GM18520 (cell line): ENCODE results near the gene UBE2J2.

Experiments used
- ATAC-seq: cut with Tn5 transposase; IDR thresholded peaks from one replicate; pipeline ENCODE4 v1.9.1; 2021; ENCODE audit not compliant: unreplicated experiment

Gene UBE2J2

DNA sequence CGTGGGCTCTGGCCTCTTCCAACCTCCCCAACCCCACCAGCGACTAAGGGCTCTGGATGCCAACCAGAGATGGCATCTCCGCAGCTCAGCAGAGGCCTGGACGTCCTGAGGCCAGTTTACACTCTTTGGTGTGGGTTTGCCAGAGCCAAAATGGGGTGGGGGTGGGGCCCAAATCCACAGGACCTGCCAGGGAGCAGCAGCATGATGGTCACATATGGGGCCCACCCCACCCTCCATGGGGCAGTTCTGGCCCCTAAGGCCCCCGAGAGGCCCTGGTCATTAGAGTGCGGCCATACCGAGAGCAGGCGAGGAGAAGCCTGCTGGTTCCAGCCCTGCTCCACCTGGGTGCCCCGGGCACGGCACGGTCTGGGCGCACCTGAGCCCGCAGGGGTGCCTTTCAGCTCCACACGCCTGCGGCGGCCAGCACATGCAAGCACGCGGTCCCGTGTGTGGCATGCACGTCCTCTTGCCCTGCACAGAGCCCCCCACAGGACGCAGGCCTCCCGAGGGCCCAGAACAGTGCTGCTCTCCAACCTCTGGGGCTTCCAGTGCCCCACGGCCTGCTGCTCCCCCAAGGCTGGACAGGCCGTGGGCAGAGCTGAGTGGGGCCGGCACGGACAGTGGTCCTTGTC is 31.9 kb downstream of the UBE2J2 start:
- no peak for ATAC-seq

GRCh38 chr1:1240822-1241587 is 32.6 kb downstream of the UBE2J2 start:
- ATAC-seq = no peak

- ATAC-seq = no peak
These were observed 33.3 kb downstream of the UBE2J2 start for GRCh38 chr1:1240348-1240732.

DNA sequence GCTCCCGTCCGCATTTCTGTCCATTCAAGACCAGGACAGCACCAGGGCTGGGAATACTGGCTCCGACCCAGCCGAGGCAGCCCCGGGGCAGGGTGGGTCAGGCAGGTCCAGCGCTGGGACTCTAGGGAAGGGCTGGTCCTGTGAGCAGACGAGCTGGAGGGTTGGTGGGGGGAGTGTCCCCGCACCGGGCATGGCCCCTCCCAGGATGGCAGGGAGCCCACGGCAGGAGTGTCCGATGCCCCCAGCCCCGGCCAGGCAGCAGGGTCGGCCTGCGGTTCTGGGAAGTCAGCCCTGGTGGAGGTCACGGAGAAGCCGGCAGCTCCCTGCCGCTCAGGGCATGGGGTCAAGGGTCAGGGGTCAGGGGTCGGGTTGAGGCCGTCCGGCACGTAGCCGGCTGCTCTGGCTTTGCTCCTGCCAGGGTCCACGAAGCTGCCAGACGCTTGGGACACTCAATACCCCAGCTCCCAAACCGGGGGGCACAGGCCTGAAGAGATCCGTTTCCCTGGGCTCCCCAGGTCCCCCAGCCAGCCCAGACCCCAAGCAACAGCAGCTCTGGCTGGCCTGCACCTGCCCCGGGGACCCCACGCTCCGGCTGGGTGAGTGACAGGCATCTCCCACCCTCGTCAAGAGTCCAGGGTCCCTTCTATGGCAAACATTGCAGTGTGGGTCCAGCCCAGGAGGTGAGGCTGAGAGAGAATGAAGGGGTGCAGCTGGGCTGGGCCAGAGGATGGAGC is 33.9 kb downstream of the UBE2J2 start:
- no peak for ATAC-seq

DNA sequence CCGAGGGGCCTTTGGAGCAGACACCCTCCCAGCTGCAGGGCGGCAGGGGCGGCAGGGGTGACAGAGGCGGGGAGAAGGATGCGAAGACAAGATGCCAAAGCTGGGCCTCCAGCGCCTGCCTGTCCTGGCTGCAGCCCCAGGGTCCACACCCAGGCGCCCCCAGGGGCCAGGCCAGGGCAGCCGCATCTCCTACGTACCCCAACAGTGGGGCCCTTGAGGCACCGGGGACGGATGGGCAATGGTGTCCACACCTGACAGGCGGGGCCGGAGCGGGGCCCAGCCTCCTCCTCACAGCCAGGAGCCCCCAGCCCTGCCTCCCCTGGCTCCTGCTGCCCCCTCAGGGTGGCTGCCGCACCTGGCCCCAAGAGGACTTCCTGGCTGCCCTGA is 34.4 kb downstream of the UBE2J2 start:
- no peak for ATAC-seq

DNA sequence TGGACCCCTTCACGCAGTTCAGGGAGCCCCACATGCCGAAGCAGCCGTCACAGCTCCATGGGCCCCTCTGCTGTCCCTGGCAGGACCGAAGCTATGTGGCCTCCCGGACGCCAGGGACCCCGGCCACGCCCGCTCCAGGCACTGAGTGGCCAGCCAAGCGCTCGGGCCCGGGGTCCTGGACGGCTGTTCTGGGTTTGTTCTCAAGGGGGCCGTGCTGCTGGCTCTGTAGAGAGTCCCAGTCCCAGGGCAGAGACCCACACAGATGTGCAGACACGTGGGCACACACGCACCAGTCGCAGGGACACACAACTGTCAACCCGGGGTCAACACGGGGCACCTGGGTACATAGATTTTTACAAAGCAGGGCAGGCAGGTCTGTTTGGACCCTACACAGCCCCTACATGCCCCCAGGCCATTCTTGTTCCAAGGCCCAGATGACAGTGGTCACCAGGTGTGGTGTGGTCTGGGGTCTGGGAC is 34.9 kb downstream of the UBE2J2 start:
- no peak for ATAC-seq

GRCh38 chr1:1237874-1238701 is 35.6 kb downstream of the UBE2J2 start:
- no peak for ATAC-seq

DNA sequence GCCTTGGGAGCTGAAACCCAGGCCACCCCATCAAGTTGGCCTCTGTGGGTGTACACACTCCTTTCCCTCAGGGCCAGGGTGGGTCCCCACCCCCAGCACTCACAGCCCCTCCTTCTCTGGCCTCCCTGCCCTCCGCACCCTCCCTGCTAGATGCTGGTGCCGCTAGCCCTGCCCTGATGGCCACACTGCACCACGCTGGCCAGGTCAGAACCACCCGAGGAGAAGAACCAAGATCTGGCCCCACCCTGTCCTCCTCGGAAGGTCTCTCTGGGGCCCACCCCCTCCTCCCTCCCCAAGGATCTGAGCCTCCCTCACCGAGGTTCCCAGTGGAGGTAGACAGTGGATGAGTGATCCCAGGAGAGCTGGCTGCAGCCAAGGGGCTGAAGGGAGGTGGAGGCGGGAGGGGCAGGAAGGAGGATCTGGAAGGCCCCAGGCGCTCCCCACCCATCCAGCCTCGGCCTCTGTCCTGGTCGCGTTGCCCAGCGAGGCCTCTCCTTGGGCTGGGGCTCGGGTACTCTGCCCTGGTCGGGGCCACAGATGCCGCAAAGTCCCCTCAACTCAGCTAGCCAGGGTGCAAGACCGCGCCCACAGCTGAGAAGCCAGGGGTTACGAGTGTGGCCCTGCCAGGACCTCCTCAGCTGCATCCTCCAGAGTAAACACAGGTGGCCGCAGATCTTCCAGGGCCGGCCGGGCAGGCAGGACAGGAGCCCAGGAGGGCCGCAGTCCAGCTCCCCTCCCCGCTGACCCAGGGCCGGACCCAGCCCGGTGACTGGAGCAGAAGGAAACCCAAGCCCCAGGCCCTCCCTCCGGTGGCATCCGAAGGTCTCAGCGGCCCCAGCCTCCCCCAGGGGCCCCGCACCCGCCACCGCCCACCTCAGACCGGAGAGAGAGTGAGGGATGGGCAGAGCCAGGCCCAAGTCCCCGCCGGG is 36.4 kb downstream of the UBE2J2 start:
- ATAC-seq = no peak

- no peak for ATAC-seq
These were observed 37.4 kb downstream of the UBE2J2 start for GRCh38 chr1:1236176-1236763.

GRCh38 chr1:1235016-1235744 is 38.5 kb downstream of the UBE2J2 start:
- no peak for ATAC-seq

- ATAC-seq = no peak
These were observed 39.4 kb downstream of the UBE2J2 start for GRCh38 chr1:1234180-1234808.

GRCh38 chr1:1233567-1233892 is 40.1 kb downstream of the UBE2J2 start:
- ATAC-seq = no peak

- no peak for ATAC-seq
These were observed 40.7 kb downstream of the UBE2J2 start for GRCh38 chr1:1232796-1233566.

DNA sequence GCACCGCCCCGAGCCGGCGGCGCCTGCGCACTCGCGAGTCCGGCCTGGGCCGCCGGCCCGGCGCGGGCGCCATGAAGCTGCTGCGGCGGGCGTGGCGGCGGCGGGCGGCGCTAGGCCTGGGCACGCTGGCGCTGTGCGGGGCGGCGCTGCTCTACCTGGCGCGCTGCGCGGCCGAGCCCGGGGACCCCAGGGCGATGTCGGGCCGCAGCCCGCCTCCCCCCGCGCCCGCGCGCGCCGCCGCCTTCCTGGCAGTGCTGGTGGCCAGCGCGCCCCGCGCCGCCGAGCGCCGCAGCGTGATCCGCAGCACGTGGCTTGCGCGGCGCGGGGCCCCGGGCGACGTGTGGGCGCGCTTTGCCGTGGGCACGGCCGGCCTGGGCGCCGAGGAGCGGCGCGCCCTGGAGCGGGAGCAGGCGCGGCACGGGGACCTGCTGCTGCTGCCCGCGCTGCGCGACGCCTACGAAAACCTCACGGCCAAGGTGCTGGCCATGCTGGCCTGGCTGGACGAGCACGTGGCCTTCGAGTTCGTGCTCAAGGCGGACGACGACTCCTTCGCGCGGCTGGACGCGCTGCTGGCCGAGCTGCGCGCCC is 41.4 kb downstream of the UBE2J2 start, which contains the start of gene B3GALT6:
Gene B3GALT6, plus strand, starts transcription at position 30 of the 588 bp plus-strand sequence. Its CDS starts 42 bp downstream, at position 72.
- no peak for ATAC-seq

DNA sequence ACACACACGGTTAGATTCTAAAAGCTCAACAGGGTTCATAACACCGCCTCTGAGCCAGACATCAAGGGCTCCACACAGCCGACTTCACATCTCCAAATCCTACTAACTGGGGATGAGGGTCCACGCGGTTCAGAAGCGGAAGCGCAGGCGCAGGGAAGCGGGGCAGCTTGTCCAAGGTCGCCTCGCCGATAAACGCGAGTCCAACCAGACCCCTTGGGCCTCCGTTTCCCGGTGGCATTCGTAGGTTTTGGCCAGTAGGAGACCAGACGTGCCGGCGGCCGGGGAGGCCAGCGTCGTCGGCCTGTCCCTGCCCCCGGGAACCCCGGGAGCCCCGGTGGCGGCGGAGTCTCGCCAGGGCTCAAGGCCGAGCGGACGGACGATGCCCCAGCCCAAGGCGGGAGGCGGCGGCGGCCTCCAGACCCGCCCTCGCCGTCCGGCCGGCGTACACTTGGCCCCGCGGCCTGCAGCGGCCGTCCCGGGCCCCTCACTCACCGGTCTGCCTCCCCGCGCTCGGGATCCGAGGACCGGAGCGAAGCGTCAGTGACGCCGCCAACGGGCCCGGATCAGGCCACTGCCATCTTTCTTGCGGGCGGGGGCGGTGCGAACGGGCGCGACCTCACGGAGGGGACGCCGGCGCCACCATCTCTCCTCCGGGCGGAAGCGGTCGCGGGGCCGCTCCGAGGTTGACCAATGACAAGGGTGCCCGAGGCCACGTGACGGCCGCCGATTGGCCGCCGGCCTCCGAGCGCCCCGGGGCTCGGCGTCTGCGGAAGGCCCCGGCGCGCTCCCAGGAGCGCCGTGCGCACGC is 42.0 kb downstream of the UBE2J2 start, which contains the start of gene SDF4:
Gene SDF4, minus strand, starts transcription at position 602 of the 808 bp plus-strand sequence. CDS start 3,229 bp downstream, outside the sequence.
- ATAC-seq = peak; percentile 95

DNA sequence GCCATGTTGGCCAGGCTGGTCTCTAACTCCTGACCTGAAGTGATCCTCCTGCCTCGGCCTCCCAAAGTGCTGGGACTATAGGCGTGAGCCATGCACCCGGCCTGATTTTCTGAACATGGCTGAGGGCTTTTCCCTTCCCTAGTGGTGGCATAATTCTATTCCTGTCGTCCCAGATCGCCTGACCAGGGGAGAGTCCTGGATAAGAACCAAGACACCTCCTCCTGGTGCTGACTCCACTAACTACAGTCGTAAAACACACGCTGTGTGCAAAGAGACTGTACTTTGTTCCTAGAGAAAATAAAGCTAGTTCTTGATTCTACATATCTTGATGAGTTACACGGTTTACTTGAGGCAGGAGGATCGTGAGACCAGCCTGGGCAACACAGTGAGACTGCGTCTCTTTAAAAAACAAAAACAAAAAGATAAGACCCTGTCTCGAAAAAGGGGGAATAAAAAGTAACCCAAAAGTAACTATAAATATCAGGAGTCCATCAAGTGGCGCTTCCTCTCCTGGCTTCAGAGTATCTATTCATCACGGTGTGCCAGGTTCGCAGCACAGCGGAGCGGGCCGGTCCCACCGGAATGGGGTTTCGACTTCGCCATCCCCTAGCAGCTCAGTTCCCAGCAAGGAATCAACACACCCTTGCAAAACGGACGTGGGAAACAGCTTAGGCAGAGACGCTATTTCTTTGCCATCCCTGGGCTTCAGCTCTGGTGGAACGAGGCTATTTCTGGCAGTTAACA is 42.8 kb downstream of the UBE2J2 start:
- no peak for ATAC-seq
